NCI-H2081 treated with DMSO at 0.1 percent for 48 hours (cell line): ENCODE results near the gene CCDC9.
A peak's percentile ranks its signal among the peaks of the same experiment; 100 is the strongest.
"Not testable (repeated sequence)": the region's sequence is repeated elsewhere in the genome, so short reads cannot be mapped to it uniquely, and the experiment has no call there.

ENCODE experiments used
- DNase-seq: peaks from one replicate; lab custom pipeline; 2025; lab: John Stamatoyannopoulos, UW

Gene CCDC9

GRCh38 chr19:47232422-47233211 lies 23.7 kb upstream of the CCDC9 start:
- DNase-seq = no peak

- no peak for DNase-seq
Measured at GRCh38 chr19:47236072-47236675, 20.2 kb upstream of the CCDC9 start.

GRCh38 chr19:47239152-47239551 lies 17.2 kb upstream of the CCDC9 start:
- DNase-seq = no peak

- peak; percentile 9 for DNase-seq
Measured at GRCh38 chr19:47239610-47240296, 16.6 kb upstream of the CCDC9 start.

- no peak for DNase-seq
Measured at GRCh38 chr19:47240556-47240955, 15.8 kb upstream of the CCDC9 start.

GRCh38 chr19:47240996-47241918 lies 15.1 kb upstream of the CCDC9 start:
- DNase-seq = no peak

GRCh38 chr19:47241919-47242577 lies 14.3 kb upstream of the CCDC9 start:
- no peak for DNase-seq

GRCh38 chr19:47243364-47243775 lies 13.0 kb upstream of the CCDC9 start:
- DNase-seq = no peak

GRCh38 chr19:47243776-47244547 lies 12.4 kb upstream of the CCDC9 start:
- DNase-seq = peak; percentile 49

GRCh38 chr19:47247308-47247990 lies 8.9 kb upstream of the CCDC9 start:
- DNase-seq = no peak

- not testable (repeated sequence) for DNase-seq
Measured at GRCh38 chr19:47253016-47253415, 3.3 kb upstream of the CCDC9 start.

GRCh38 chr19:47253467-47253881 lies 2.9 kb upstream of the CCDC9 start:
- DNase-seq = no peak

GRCh38 chr19:47253970-47254369 lies 2.4 kb upstream of the CCDC9 start:
- DNase-seq = no peak

- DNase-seq = peak; percentile 88
Measured at GRCh38 chr19:47256693-47257410, 527 bp downstream of the CCDC9 start.

- DNase-seq = no peak
Measured at GRCh38 chr19:47257411-47258169, 1.3 kb downstream of the CCDC9 start.

- no peak for DNase-seq
Measured at GRCh38 chr19:47258434-47258833, 2.1 kb downstream of the CCDC9 start.

- DNase-seq = no peak
Measured at GRCh38 chr19:47258895-47259555, 2.7 kb downstream of the CCDC9 start.

- DNase-seq = no peak
Measured at GRCh38 chr19:47260476-47260875, 4.2 kb downstream of the CCDC9 start.
